B cell (primary cell): ENCODE results near the gene ITFG1. TPM values are rescaled to one million over a fixed set of nuclear protein-coding genes. Genes with fewer than 3 reads are reported as not detected.
"Not testable (repeated sequence)": the region's sequence is repeated elsewhere in the genome, so short reads cannot be mapped to it uniquely, and the experiment has no call there.

Experiments
- ATAC-seq: fragments of 200-7000 bp; cut with Tn5 transposase; one replicate; pipeline ENCODE4 v1.10.0; 2021; ENCODE audit warnings: low read depth, mild to moderate bottlenecking, moderate number of reproducible peaks, moderate library complexity
- CTCF ChIA-PET: fragments of 350-600 bp; sonication (Branson Sonifier 250); formaldehyde crosslinking; loops from one replicate; lab custom pipeline; 2021; ENCODE audit warnings: antibody characterized with exemption, inconsistent platforms; lab: Charles Lee
- POLR2A ChIA-PET: fragments of 350-600 bp; sonication (Branson Sonifier 250); formaldehyde crosslinking; loops from one replicate; lab custom pipeline; 2021; ENCODE audit warnings: antibody characterized with exemption; lab: Charles Lee
- DNase-seq: peaks from one replicate; pipeline ENCODE4 v3.0.0; 2013
- H2AFZ ChIP-seq: 2 replicates; pipeline ENCODE4 v1.6.1; 2012; ENCODE audit warnings: mild to moderate bottlenecking, low read depth, low read length; ENCODE audit not compliant: insufficient read depth, poor library complexity, severe bottlenecking
- H3K27ac ChIP-seq, 2 donors: 1 replicate in 1 of 2; 2 replicates in 1 of 2; pipeline ENCODE4 v1.5.1; 2012 to 2013; ENCODE audit warnings: low read length in 2 of 2, mild to moderate bottlenecking in 2 of 2, moderate library complexity in 1 of 2
- H3K27me3 ChIP-seq, 4 experiments: fragments of 200-600 bp in 1 of 4; sonication (generic) in 1 of 4; replicated peaks in 1 of 4; 1 replicate in 2 of 4; 2 replicates in 2 of 4; pipeline versions ENCODE4 v1.6.1 to v1.7.0; 2013 to 2016; ENCODE audit warnings: low read length in 3 of 4, mild to moderate bottlenecking in 2 of 4, mixed read lengths in 1 of 4, moderate library complexity in 1 of 4; ENCODE audit not compliant: insufficient read depth in 4 of 4, control insufficient read depth in 3 of 4; ENCODE audit errors: control extremely low read depth in 1 of 4
- H3K36me3 ChIP-seq, 2 experiments: replicated peaks in 1 of 2; 1 replicate in 1 of 2; 2 replicates in 1 of 2; pipeline versions ENCODE4 v1.6.1 to v1.7.1; 2013; ENCODE audit warnings: low read length in 1 of 2; ENCODE audit not compliant: insufficient read depth in 2 of 2, control insufficient read depth in 1 of 2; ENCODE audit errors: control extremely low read depth in 1 of 2, extremely low read depth in 1 of 2
- H3K4me1 ChIP-seq, 2 donors: fragments of 200-600 bp in 1 of 2; sonication (generic) in 1 of 2; 1 replicate in 1 of 2; 2 replicates in 1 of 2; pipeline versions ENCODE4 v1.5.1 to v1.6.1; 2013 to 2017; ENCODE audit warnings: low read length in 2 of 2; ENCODE audit not compliant: control insufficient read depth in 2 of 2, insufficient read depth in 2 of 2
- H3K4me2 ChIP-seq: replicated peaks from 2 replicates; pipeline ENCODE3; 2012; ENCODE audit warnings: mild to moderate bottlenecking, low read depth, low read length; ENCODE audit not compliant: poor library complexity, severe bottlenecking
- H3K4me3 ChIP-seq, 5 experiments: fragments of 200-600 bp in 1 of 5; sonication (generic) in 1 of 5; 1 replicate in 3 of 5; 2 replicates in 2 of 5; pipeline versions ENCODE4 v1.5.1 to v1.7.0; 2011 to 2016; ENCODE audit warnings: low read length in 4 of 5, mild to moderate bottlenecking in 4 of 5, low read depth in 2 of 5, control low read depth in 1 of 5, moderate library complexity in 1 of 5; ENCODE audit not compliant: insufficient read depth in 1 of 5; ENCODE audit errors: control extremely low read depth in 1 of 5, extremely low read depth in 1 of 5
- H3K79me2 ChIP-seq: fragments of 200-600 bp; sonication (generic); one replicate; pipeline ENCODE4 v1.6.0; 2016; ENCODE audit warnings: low read length; ENCODE audit not compliant: control insufficient read depth, insufficient read depth
- H3K9ac ChIP-seq: fragments of 200-600 bp; sonication (generic); 2 replicates; pipeline ENCODE4 v1.6.1; 2017; ENCODE audit warnings: mild to moderate bottlenecking, low read length, moderate library complexity
- H3K9me3 ChIP-seq, 3 donors: one replicate each; pipeline versions ENCODE4 v1.6.1 to v1.7.1; 2013; ENCODE audit warnings: low read length in 2 of 3; ENCODE audit not compliant: control insufficient read depth in 2 of 3, insufficient read depth in 1 of 3; ENCODE audit errors: control extremely low read depth in 1 of 3
- H4K20me1 ChIP-seq: 2 replicates; pipeline ENCODE4 v1.6.0; 2012; ENCODE audit warnings: mild to moderate bottlenecking, low read length; ENCODE audit not compliant: insufficient read depth, control insufficient read depth, poor library complexity, severe bottlenecking
- H3K27ac Mint-ChIP-seq: one replicate; pipeline ENCODE4 v1.8.0; 2021; ENCODE audit warnings: mixed read lengths
- H3K27me3 Mint-ChIP-seq: one replicate; pipeline ENCODE4 v1.8.0; 2021; ENCODE audit warnings: mixed read lengths
- H3K4me1 Mint-ChIP-seq: one replicate; pipeline ENCODE4 v1.8.0; 2021; ENCODE audit warnings: mixed read lengths
- H3K4me3 Mint-ChIP-seq: one replicate; pipeline ENCODE4 v1.8.0; 2021; ENCODE audit warnings: mixed read lengths
- H3K9me3 Mint-ChIP-seq: one replicate; pipeline ENCODE4 v1.8.0; 2022; ENCODE audit warnings: mixed read lengths; ENCODE audit not compliant: insufficient read depth
- WGBS: methylation state at CpG from one replicate; pipeline ENCODE4 v1.1.5; 2013; ENCODE audit warnings: missing lambda C conversion rate; ENCODE audit not compliant: insufficient coverage; 5-methylcytosine and 5-hydroxymethylcytosine counted together
- intact Hi-C: fragments of 100-400 bp; cut with micrococcal nuclease; formaldehyde crosslinking; loops from one replicate; pipeline ENCODE4 v1.10.0; 2022
- polyA plus RNA-seq: library from polyadenylated mRNA; depleted of rRNA; stranded (reverse); fragments of >200 nt; gene quantifications from 2 replicates; pipeline ENCODE4 v1.2.3, GENCODE V29; 2012
- total RNA-seq, 2 donors: library from RNA; stranded (reverse); fragments of 120-200 nt in 1 of 2; gene quantifications; 1 replicate in 1 of 2; 2 replicates in 1 of 2; pipeline versions ENCODE4 v1.2.3 to v1.2.4, GENCODE V29; 2013 to 2022
- TF ChIP-seq, protein P1 (sequence below): fragments of 200-600 bp; IDR thresholded peaks from one replicate; pipeline ENCODE4 v1.8.0; 2022; ENCODE audit warnings: antibody characterized with exemption, mild to moderate bottlenecking

The ITFG1 gene
- total and polyA plus RNA-seq, 2 donors (not counting 1 experiment from before 2014, with no cell fraction given) = 9.7 to 40.4 TPM

GRCh38 chr16:47446431-47446830, 14.4 kb downstream of the ITFG1 start:
- ChIA-PET CTCF (interaction anchor here (0.7 kb wide), 1 partner anchor 592 kb away, joined by 3 read pairs; no protein-coding TSS in a partner anchor), POLR2A (interaction anchor here (0.7 kb wide), 1 partner anchor 438 kb away, joined by 3 read pairs; no protein-coding TSS in a partner anchor)
- H3K27ac Mint-ChIP-seq = peak overlapping the region; percentile 39

GRCh38 chr16:47442884-47443283, 18.0 kb downstream of the ITFG1 start:
- H3K36me3 ChIP-seq = peaks cover 0 to 14% of the 10 kb centered on the region in 2 experiments
- H2AFZ ChIP-seq, H3K27me3 Mint-ChIP-seq, H3K9me3 ChIP-seq, H4K20me1 ChIP-seq, H3K27ac ChIP-seq, CTCF ChIA-PET, H3K4me3 ChIP-seq, H3K4me2 ChIP-seq, intact Hi-C loops, H3K4me3 Mint-ChIP-seq, H3K79me2 ChIP-seq, H3K4me1 ChIP-seq, H3K27ac Mint-ChIP-seq, ATAC-seq, H3K9me3 Mint-ChIP-seq, H3K27me3 ChIP-seq, H3K9ac ChIP-seq, DNase-seq, POLR2A ChIA-PET: not testable (repeated sequence)
- peaks cover 14% of the 10 kb centered on the region for H3K4me1 Mint-ChIP-seq

More at GRCh38 chr16:47446431-47446830, 14.4 kb downstream of the ITFG1 start:
- Histone ChIP-seq H3K27me3 (no peaks in the 10 kb centered on the region), H3K36me3 (peaks cover under 1 to 32% of the 10 kb centered on the region in 2 experiments), H3K27ac (no peak overlapping the region), H3K4me1 (no peaks in the 10 kb centered on the region), H3K9ac (no peak overlapping the region), H3K79me2 (peaks cover 7% of the 10 kb centered on the region), H2AFZ (no peak overlapping the region), H3K4me3 (no peak overlapping the region), H3K9me3 (no peaks in the 10 kb centered on the region), H4K20me1 (no peaks in the 10 kb centered on the region), H3K4me2 (no peak overlapping the region)
- TF ChIP-seq, protein P1, sequence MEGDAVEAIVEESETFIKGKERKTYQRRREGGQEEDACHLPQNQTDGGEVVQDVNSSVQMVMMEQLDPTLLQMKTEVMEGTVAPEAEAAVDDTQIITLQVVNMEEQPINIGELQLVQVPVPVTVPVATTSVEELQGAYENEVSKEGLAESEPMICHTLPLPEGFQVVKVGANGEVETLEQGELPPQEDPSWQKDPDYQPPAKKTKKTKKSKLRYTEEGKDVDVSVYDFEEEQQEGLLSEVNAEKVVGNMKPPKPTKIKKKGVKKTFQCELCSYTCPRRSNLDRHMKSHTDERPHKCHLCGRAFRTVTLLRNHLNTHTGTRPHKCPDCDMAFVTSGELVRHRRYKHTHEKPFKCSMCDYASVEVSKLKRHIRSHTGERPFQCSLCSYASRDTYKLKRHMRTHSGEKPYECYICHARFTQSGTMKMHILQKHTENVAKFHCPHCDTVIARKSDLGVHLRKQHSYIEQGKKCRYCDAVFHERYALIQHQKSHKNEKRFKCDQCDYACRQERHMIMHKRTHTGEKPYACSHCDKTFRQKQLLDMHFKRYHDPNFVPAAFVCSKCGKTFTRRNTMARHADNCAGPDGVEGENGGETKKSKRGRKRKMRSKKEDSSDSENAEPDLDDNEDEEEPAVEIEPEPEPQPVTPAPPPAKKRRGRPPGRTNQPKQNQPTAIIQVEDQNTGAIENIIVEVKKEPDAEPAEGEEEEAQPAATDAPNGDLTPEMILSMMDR = no peak
- H3K9me3 Mint-ChIP-seq = no peaks in the 10 kb centered on the region
- H3K4me3 Mint-ChIP-seq = no peak overlapping the region
- intact Hi-C loops = no loop called here
- no peaks in the 10 kb centered on the region for H3K27me3 Mint-ChIP-seq
- ATAC-seq (no peak), DNase-seq (no peak)
- peaks cover 4% of the 10 kb centered on the region for H3K4me1 Mint-ChIP-seq
- WGBS = 100% methylated on average over 3 of the region's 3 CpGs

GRCh38 chr16:47440066-47440465, 20.8 kb downstream of the ITFG1 start:
- H3K9me3 ChIP-seq, intact Hi-C loops, H3K27ac ChIP-seq, H2AFZ ChIP-seq, H4K20me1 ChIP-seq, H3K9me3 Mint-ChIP-seq, H3K27me3 Mint-ChIP-seq, H3K27ac Mint-ChIP-seq, H3K4me2 ChIP-seq, DNase-seq, H3K4me3 ChIP-seq, CTCF ChIA-PET, H3K4me1 ChIP-seq, H3K4me3 Mint-ChIP-seq, H3K79me2 ChIP-seq, POLR2A ChIA-PET, H3K9ac ChIP-seq, ATAC-seq, H3K27me3 ChIP-seq, H3K36me3 ChIP-seq: not testable (repeated sequence)
- WGBS = 86% methylated on average over 2 of the region's 3 CpGs
- peaks cover 15% of the 10 kb centered on the region for H3K4me1 Mint-ChIP-seq
